Retinal pigment epithelial cell (primary cell): ENCODE measurements around the gene LAMA4.
"Not testable (repeated sequence)": the region's sequence is repeated elsewhere in the genome, so short reads cannot be mapped to it uniquely, and the experiment has no call there.

Source experiments
- DNase-seq: peaks from one replicate; pipeline ENCODE4 v3.0.0-alpha.2; 2010; ENCODE audit warnings: low read depth
- H3K4me3 ChIP-seq: 2 replicates; pipeline ENCODE4 v1.5.1; 2011; ENCODE audit warnings: mild to moderate bottlenecking, low read length, control low read depth, moderate library complexity
- TF ChIP-seq, protein P1 (sequence below): conservative IDR thresholded peaks from 2 replicates; pipeline ENCODE4 v1.5.1; 2011; ENCODE audit warnings: low read depth, low read length, control low read depth, inconsistent platforms

Gene LAMA4

DNA sequence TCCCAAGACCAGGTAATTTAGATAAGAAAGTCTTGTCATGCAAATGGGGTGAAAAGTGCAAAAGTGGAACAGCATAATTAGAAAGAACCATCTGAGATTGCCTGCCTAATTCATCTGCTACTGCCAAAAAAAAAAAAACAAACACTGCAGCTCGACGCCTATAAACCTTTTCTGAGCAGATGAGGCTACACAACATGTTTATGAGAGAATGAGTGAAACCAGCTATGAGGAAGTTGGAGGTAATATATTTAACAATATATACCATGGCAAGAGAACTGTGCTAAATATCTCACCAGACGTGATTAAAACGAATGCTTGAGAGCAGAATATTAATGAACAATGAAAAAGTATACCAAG is 50.0 kb downstream of the LAMA4 start:
- DNase-seq, result no peak
- H3K4me3 ChIP-seq, result no peak overlapping the region
- TF ChIP-seq, protein P1, sequence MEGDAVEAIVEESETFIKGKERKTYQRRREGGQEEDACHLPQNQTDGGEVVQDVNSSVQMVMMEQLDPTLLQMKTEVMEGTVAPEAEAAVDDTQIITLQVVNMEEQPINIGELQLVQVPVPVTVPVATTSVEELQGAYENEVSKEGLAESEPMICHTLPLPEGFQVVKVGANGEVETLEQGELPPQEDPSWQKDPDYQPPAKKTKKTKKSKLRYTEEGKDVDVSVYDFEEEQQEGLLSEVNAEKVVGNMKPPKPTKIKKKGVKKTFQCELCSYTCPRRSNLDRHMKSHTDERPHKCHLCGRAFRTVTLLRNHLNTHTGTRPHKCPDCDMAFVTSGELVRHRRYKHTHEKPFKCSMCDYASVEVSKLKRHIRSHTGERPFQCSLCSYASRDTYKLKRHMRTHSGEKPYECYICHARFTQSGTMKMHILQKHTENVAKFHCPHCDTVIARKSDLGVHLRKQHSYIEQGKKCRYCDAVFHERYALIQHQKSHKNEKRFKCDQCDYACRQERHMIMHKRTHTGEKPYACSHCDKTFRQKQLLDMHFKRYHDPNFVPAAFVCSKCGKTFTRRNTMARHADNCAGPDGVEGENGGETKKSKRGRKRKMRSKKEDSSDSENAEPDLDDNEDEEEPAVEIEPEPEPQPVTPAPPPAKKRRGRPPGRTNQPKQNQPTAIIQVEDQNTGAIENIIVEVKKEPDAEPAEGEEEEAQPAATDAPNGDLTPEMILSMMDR, result no peak

DNA sequence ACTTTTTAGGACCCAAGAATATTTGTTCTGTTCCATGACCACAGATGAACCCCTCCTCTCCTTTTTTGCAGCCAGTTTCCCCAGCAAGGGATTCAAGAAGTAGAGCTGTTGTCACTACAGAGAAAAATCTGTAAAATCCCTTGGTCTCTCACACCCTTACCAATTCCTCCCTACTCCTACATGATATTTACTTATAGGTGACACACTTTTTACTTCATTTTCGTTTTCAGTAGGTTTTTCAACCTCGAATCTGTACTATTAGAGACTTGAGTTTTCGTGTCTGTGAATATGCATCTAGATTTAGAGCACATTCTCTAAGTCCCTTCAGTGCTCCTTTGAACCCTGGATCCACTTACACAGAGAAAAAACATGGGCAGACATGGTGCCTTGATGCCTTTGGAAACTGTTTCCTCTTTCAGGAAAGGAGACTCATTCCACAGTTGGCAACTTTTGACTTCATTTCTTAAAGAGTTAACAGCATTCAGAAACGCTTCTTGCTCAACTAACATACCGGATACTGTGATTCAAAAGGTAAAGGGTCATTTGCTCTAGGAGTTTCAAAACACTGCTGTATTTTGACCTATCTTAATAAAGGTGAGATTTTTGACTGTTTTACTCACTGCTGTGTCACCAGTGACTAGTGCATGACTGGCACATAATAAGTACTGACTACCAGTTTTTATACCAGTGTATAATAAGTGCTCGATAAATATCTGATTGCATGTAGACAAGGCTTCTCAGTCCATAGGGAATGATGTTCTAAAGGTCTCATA is 50.6 kb downstream of the LAMA4 start:
- DNase-seq, result no peak
- TF ChIP-seq, protein P1, result no peak
- no peak overlapping the region for H3K4me3 ChIP-seq

DNA sequence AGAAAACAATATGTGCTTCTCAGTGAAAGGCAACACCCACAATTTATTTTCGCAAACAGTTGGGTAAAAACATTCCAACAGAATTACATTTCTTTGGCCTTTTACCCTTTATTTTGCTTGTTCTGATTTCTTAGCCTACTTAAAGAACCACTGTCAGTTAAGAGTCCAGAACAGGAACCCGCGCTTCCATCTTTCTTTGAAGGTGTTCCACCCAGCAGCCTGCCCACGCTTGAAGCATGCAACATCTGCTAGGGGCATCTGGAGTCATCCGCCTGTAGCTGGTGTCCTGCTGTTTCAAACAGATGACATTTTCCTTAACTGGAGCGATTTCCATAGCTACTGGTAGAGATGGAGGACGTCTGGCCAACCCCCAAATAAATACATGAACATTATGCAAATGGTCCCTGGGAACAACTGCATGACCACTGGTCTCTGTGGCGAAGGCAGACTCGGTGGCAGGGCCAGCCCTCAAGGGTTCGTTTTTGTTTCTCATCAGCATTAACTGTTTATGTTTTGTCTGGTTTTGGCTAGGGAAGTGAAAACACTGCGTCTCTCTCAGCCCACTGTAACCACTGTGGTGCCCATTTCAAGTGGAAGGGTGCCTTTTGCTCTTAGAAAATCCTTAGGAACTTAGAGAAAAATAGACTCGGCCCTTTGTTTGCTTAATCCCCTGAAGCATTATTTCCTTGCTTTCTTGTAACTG is 51.6 kb downstream of the LAMA4 start:
- no peak for DNase-seq
- H3K4me3 ChIP-seq, result no peak overlapping the region
- TF ChIP-seq, protein P1, result no peak

DNA sequence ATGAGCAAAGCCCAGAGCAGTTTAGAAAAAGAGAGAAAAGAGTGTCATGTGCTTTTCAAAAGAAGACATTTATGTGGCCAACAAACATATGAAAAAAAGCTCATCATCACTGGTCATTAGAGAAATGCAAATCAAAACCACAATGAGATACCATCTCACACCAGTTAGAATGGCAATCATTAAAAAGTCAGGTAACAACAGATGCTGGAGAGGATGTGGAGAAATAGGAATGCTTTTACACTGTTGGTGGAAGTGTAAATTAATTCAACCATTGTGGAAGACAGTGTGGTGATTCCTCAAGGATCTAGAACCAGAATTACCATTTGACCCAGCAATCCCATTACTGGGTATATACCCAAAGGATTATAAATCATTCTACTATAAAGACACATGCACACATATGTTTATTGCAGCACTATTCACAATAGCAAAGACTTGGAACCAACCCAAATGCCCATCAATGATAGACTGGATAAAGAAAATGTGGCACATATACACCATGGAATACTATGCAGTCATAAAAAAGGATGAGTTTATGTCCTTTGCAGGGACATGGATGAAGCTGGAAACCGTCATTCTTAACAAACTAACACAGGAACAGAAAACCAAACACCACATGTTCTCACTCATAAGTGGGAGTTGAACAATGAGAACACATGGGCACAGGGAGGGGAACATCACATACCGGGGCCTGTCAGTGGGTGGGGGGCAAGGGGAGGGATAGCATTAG is 54.0 kb downstream of the LAMA4 start:
- DNase-seq, H3K4me3 ChIP-seq: not testable (repeated sequence)

DNA sequence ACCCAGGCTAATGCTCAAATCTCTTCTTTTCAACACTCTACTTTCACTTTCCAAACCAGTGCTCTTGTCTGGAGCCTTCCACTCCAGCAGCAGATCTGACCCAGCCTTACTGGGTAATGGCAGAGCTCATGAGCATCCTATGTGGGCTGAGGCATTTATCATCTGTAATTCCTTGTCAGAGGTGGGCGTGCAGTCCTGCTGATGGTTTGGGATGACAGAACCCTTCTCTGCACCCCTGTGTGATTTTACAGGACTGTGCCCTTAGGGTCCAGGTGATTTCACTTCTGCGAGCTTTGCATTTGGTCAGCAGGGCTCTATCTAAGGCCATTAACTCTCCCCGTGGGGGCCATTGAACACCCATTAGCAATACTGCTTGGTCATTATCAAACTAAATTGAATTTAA is 55.4 kb downstream of the LAMA4 start:
- TF ChIP-seq, protein P1, result no peak
- no peak overlapping the region for H3K4me3 ChIP-seq
- no peak for DNase-seq

DNA sequence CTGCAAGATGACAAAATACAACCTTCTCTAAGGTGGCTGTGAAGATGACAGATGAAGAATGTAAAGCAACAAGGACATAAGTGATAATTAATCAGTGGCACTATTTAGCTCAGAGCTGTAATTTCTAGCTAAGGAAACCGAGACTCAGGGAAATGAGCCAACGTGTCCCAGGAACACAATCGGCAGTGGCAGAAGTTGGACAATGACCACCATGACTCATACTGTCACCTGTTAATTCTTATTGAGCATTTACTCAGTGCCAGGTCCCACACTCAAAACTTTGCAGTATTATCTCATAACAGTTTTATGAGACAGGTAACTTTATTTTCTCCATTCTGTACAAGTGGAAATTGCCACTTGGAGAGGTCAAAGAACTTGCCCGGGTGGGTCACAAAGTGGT is 55.8 kb downstream of the LAMA4 start:
- TF ChIP-seq, protein P1, result no peak
- DNase-seq, result no peak
- no peak overlapping the region for H3K4me3 ChIP-seq

DNA sequence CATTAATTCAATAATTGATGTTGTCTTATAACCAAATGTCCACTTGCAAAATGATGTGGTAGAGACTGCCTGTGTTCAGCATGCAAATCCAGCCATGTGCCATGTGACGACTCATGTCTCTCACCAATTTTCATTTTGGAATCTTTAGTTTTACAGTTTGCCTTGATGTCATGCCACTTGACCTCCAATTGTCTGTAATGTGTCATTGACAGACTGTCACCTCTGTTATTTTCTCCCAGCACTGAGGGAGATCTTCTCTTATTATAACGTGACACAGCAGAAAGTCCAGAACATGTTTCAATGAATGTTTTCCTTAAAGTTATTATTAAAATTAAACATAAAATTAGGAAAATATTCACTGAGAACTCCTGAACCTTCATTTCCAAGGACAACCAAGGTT is 56.7 kb downstream of the LAMA4 start:
- no peak for DNase-seq
- TF ChIP-seq, protein P1, result no peak
- H3K4me3 ChIP-seq, result no peak overlapping the region
